Breast epithelium (tissue), 4 donors: ENCODE measurements around the gene GAK. TPM values are rescaled to one million over a fixed set of nuclear protein-coding genes. Genes with fewer than 3 reads are reported as not detected.
"Not testable (repeated sequence)": the region's sequence is repeated elsewhere in the genome, so short reads cannot be mapped to it uniquely, and the experiment has no call there.

Source experiments
- DNase-seq, 2 donors: peaks; one replicate each; pipeline ENCODE4 v3.0.0-alpha.2; 2019; ENCODE audit warnings: low spot score in 2 of 2
- H3K27ac ChIP-seq, 2 donors: fragments of 200-600 bp; sonication (generic) in 1 of 2; one replicate each; pipeline ENCODE4 v1.5.1; 2016 to 2019; ENCODE audit warnings: mild to moderate bottlenecking in 1 of 2
- H3K27me3 ChIP-seq, 2 donors: fragments of 200-600 bp; sonication (generic) in 1 of 2; one replicate each; pipeline versions ENCODE4 v1.5.1 to v1.6.0; 2017 to 2019; ENCODE audit warnings: control low read depth in 1 of 2, mild to moderate bottlenecking in 1 of 2
- H3K36me3 ChIP-seq: fragments of 200-600 bp; one replicate; pipeline ENCODE4 v1.5.1; 2019
- H3K4me1 ChIP-seq, 2 donors: fragments of 200-600 bp; sonication (generic); one replicate each; pipeline ENCODE4 v1.5.1; 2016 to 2019; ENCODE audit warnings: control low read depth in 1 of 2
- H3K4me3 ChIP-seq, 3 donors: fragments of 200-600 bp; sonication (generic); 1 replicate in 2 of 3; 2 replicates in 1 of 3; pipeline ENCODE4 v1.5.1; 2016 to 2019; ENCODE audit warnings: mild to moderate bottlenecking in 3 of 3, moderate library complexity in 2 of 3
- H3K9me3 ChIP-seq, 2 donors: fragments of 200-600 bp; sonication (generic) in 1 of 2; one replicate each; pipeline ENCODE4 v1.5.1; 2016 to 2019; ENCODE audit warnings: control low read depth in 1 of 2
- POLR2A ChIP-seq: fragments of 450-650 bp; IDR thresholded peaks from one replicate; pipeline ENCODE4 v1.6.1; 2016; ENCODE audit warnings: antibody characterized with exemption, mild to moderate bottlenecking, moderate library complexity
- POLR2AphosphoS5 ChIP-seq, 3 donors: sonication (generic); formaldehyde crosslinking; IDR thresholded peaks; one replicate each; pipeline ENCODE4 v1.6.1; 2017; ENCODE audit warnings: antibody characterized with exemption in 3 of 3
- intact Hi-C: fragments of 100-400 bp; cut with DNase I; formaldehyde crosslinking; loops from one replicate; pipeline ENCODE4 v1.15.1; 2023; ENCODE audit warnings: low total_unique reads
- total RNA-seq, 3 donors: library from RNA; depleted of rRNA; stranded (reverse); fragments of >200 nt; gene quantifications; one replicate each; pipeline ENCODE4 v1.1.0, GENCODE V29; 2016
- TF ChIP-seq, protein P1 (sequence below), 3 donors: fragments of 450-650 bp; IDR thresholded peaks; one replicate each; pipeline ENCODE4 v1.5.1; 2016 to 2017; ENCODE audit warnings: antibody characterized with exemption in 3 of 3, mild to moderate bottlenecking in 3 of 3, moderate library complexity in 3 of 3

The GAK gene
- total RNA-seq, 3 donors from 2014 or later: 76.2 to 95.7 (median 81.9) TPM

DNA sequence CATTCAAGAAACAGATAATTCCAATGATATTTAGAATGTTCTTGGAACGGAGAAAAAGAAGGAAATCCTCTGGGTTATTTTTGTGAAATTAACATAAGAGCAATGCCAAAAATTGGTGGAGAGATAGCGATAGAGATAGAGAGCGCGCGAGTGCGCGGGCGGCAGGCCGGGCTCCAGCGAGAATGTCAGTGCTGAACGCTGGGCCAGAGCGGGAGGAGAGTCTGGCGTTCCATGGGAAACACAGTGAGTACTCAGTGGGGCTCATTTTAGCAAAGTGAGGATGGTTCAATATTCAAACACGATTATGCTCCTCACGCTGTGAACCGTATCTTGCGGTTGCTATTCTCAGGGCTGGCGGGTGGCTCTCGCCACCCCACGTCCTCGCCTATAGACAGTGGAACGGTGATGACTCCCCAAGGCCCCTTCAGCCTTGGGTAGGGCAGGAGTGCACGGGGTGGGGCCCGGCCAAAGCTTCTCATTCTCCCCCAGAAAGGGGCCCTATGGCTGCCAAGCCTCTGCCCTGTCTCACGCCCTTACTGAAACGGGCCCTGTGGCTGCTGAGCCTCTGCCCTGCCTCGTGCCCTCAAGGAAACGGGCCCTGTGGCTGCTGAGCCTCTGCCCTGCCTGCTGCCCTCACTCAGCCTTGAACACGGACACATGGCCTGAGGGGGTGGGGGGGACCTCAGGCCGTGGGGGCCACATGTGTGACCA is 123.1 kb downstream of the GAK start:
- TF ChIP-seq POLR2A (no peak), POLR2AphosphoS5 (IDR thresholded peaks at IDR 0.05) (no peak)
- TF ChIP-seq, protein P1, sequence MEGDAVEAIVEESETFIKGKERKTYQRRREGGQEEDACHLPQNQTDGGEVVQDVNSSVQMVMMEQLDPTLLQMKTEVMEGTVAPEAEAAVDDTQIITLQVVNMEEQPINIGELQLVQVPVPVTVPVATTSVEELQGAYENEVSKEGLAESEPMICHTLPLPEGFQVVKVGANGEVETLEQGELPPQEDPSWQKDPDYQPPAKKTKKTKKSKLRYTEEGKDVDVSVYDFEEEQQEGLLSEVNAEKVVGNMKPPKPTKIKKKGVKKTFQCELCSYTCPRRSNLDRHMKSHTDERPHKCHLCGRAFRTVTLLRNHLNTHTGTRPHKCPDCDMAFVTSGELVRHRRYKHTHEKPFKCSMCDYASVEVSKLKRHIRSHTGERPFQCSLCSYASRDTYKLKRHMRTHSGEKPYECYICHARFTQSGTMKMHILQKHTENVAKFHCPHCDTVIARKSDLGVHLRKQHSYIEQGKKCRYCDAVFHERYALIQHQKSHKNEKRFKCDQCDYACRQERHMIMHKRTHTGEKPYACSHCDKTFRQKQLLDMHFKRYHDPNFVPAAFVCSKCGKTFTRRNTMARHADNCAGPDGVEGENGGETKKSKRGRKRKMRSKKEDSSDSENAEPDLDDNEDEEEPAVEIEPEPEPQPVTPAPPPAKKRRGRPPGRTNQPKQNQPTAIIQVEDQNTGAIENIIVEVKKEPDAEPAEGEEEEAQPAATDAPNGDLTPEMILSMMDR (IDR thresholded peaks at IDR 0.05): no peak
- H3K27ac ChIP-seq: no peak overlapping the region
- H3K27me3 ChIP-seq: peaks cover 0 to 22% of the 10 kb centered on the region in 2 donors
- H3K36me3 ChIP-seq: no peaks in the 10 kb centered on the region
- H3K9me3 ChIP-seq: no peaks in the 10 kb centered on the region
- H3K4me1 ChIP-seq: no peaks in the 10 kb centered on the region
- H3K4me3 ChIP-seq: no peak overlapping the region
- intact Hi-C loops: no loop called here
- DNase-seq: no peak

DNA sequence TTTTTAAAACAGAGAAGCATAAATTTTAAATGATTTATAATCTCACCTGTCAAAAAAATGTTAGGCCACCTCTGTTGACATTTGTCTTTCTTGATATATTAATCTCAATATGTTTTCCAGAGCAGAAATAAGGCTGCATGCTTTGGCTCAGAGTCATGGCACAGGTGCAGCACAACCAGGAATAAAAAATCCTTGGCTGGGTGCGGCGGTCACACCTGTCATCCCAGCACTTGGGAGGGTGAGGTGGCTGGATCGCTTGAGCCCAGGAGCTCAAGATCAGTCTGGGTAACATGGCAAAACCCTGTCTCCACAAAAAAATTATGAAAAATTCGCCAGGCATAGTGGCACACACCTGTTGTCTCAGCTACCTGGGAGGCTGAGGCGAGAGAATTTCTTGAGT is 124.3 kb downstream of the GAK start:
- Histone ChIP-seq H3K27ac (no peak overlapping the region), H3K9me3 (no peaks in the 10 kb centered on the region), H3K4me1 (no peaks in the 10 kb centered on the region), H3K4me3 (no peak overlapping the region), H3K27me3 (peaks cover 0 to 14% of the 10 kb centered on the region in 2 donors), H3K36me3 (no peaks in the 10 kb centered on the region)
- no peak for TF ChIP-seq POLR2AphosphoS5 (IDR thresholded peaks at IDR 0.05)
- TF ChIP-seq POLR2A: no peak
- TF ChIP-seq, protein P1 (IDR thresholded peaks at IDR 0.05): no peak
- intact Hi-C loops: no loop called here
- no peak for DNase-seq

- H3K4me1 ChIP-seq, H3K4me3 ChIP-seq, H3K27ac ChIP-seq, DNase-seq, H3K36me3 ChIP-seq, intact Hi-C loops, H3K9me3 ChIP-seq: not testable (repeated sequence)
- peaks cover 0 to 14% of the 10 kb centered on the region in 2 donors for H3K27me3 ChIP-seq
Observed at GRCh38 chr4:806979-807378, 125.1 kb downstream of the GAK start.

- no peak for DNase-seq
- TF ChIP-seq POLR2A: no peak
- TF ChIP-seq, protein P1 (IDR thresholded peaks at IDR 0.05): no peak
- peaks cover 0 to 6% of the 10 kb centered on the region in 2 donors for H3K27me3 ChIP-seq
- intact Hi-C loops: no loop called here
- H3K4me3 ChIP-seq: no peak overlapping the region
- no peaks in the 10 kb centered on the region for H3K36me3 ChIP-seq
- H3K27ac ChIP-seq: no peak overlapping the region
- H3K9me3 ChIP-seq: no peaks in the 10 kb centered on the region
- H3K4me1 ChIP-seq: no peaks in the 10 kb centered on the region
Observed at GRCh38 chr4:804804-805203, 127.3 kb downstream of the GAK start.

GRCh38 chr4:803884-804283 is 128.2 kb downstream of the GAK start:
- Histone ChIP-seq H3K27me3 (peaks cover 0 to 6% of the 10 kb centered on the region in 2 donors), H3K36me3 (no peaks in the 10 kb centered on the region), H3K9me3 (no peaks in the 10 kb centered on the region), H3K4me3 (no peak overlapping the region), H3K4me1 (no peaks in the 10 kb centered on the region), H3K27ac (no peak overlapping the region)
- intact Hi-C loops: no loop called here
- DNase-seq: no peak
- TF ChIP-seq POLR2A (no peak), POLR2AphosphoS5 (IDR thresholded peaks at IDR 0.05) (no peak)
- TF ChIP-seq, protein P1 (IDR thresholded peaks at IDR 0.05): no peak
